ENCODE results near the gene GPA33.

- no peak for TF ChIP-seq GATAD2A (IDR thresholded peaks at IDR 0.05)
- TF ChIP-seq, protein P1, sequence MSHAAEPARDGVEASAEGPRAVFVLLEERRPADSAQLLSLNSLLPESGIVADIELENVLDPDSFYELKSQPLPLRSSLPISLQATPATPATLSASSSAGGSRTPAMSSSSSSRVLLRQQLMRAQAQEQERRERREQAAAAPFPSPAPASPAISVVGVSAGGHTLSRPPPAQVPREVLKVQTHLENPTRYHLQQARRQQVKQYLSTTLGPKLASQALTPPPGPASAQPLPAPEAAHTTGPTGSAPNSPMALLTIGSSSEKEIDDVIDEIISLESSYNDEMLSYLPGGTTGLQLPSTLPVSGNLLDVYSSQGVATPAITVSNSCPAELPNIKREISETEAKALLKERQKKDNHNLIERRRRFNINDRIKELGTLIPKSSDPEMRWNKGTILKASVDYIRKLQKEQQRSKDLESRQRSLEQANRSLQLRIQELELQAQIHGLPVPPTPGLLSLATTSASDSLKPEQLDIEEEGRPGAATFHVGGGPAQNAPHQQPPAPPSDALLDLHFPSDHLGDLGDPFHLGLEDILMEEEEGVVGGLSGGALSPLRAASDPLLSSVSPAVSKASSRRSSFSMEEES (CRISPR knock-in tag; IDR thresholded peaks at IDR 0.05): no peak
- TF ChIP-seq SMC3 (conservative IDR thresholded peaks at IDR 0.05; ENCODE audit: insufficient read depth, low read depth, low read length): no peak
- no peak for TF ChIP-seq CUX1 (CRISPR knock-in tag; IDR thresholded peaks at IDR 0.05)
- TF ChIP-seq POLR2A (conservative IDR thresholded peaks at IDR 0.05): no peak
- no peak for TF ChIP-seq AFF4 (CRISPR knock-in tag; IDR thresholded peaks at IDR 0.05)
Measured at GRCh38 chr1:167105271-167106118, 15.3 kb upstream of the GPA33 start.
